GM12892 (cell line): ENCODE measurements around the gene FEM1B.

ENCODE experiments used
- POLR2A ChIP-seq: IDR thresholded peaks from 2 replicates; pipeline ENCODE4 v1.6.1; 2011; ENCODE audit warnings: low read depth, low read length, control low read depth
- POLR2AphosphoS5 ChIP-seq: IDR thresholded peaks from 2 replicates; pipeline ENCODE4 v1.6.1; 2011; ENCODE audit warnings: low read depth, low read length, control low read depth

GRCh38 chr15:68244235-68244634, 33.3 kb upstream of the FEM1B start:
- TF ChIP-seq POLR2A: no peak
- TF ChIP-seq POLR2AphosphoS5: no peak
